Measurements from ENCODE around the gene MUC13. TPM values are rescaled to one million over a fixed set of nuclear protein-coding genes. Genes with fewer than 3 reads are reported as not detected.

Gene MUC13
- total and polyA plus RNA-seq, 2 experiments from 2014 or later = 84.4 to 297 TPM

GRCh38 chr3:124978627-124979026 lies 44.1 kb upstream of the MUC13 start:
- Histone ChIP-seq H3K27ac (no peak overlapping the region), H3K9me2 (replicated peaks; ENCODE audit: insufficient read depth) (no peaks in the 10 kb centered on the region), H3K79me2 (no peaks in the 10 kb centered on the region), H4K20me1 (ENCODE audit: insufficient read depth, poor library complexity, severe bottlenecking) (no peaks in the 10 kb centered on the region), H3K27me3 (no peaks in the 10 kb centered on the region), H2AFZ (no peak overlapping the region), H3K9me3 (ENCODE audit: low read depth) (no peaks in the 10 kb centered on the region), H3K4me3 (no peak overlapping the region), H3K4me2 (no peak overlapping the region), H3K36me3 (replicated peaks; ENCODE audit: insufficient read depth, low read depth) (no peaks in the 10 kb centered on the region), H3K4me1 (ENCODE audit: insufficient read depth) (peaks cover 7% of the 10 kb centered on the region)
- DNase-seq (ENCODE audit: low spot score) = no peak
- WGBS (ENCODE audit: low lambda C conversion rate, missing lambda C conversion rate) = 98% methylated on average over 7 of the region's 7 CpGs
- TF ChIP-seq CTCF (IDR thresholded peaks at IDR 0.05; ENCODE audit: poor library complexity) = no peak
- TF ChIP-seq EZH2 (IDR thresholded peaks at IDR 0.05; ENCODE audit: borderline replicate concordance) = no peak
- TF ChIP-seq EZH2phosphoT487 (IDR thresholded peaks at IDR 0.05; ENCODE audit: low read depth, severe bottlenecking, unreplicated experiment) = no peak

GRCh38 chr3:124976383-124976782 lies 41.8 kb upstream of the MUC13 start:
- TF ChIP-seq EZH2phosphoT487 (IDR thresholded peaks at IDR 0.05; ENCODE audit: low read depth, severe bottlenecking, unreplicated experiment) (no peak), CTCF (IDR thresholded peaks at IDR 0.05; ENCODE audit: poor library complexity) (no peak), EZH2 (IDR thresholded peaks at IDR 0.05; ENCODE audit: borderline replicate concordance) (no peak)
- peaks cover 18% of the 10 kb centered on the region for H3K4me1 ChIP-seq (ENCODE audit: insufficient read depth)
- no peaks in the 10 kb centered on the region for H3K27me3 ChIP-seq
- WGBS (ENCODE audit: low lambda C conversion rate, missing lambda C conversion rate) = 94% methylated on average over 6 of the region's 6 CpGs
- H3K27ac ChIP-seq = no peak overlapping the region
- H4K20me1 ChIP-seq (ENCODE audit: insufficient read depth, poor library complexity, severe bottlenecking) = no peaks in the 10 kb centered on the region
- no peak for DNase-seq (ENCODE audit: low spot score)
- H3K4me2 ChIP-seq = no peak overlapping the region
- H3K79me2 ChIP-seq = no peaks in the 10 kb centered on the region
- no peaks in the 10 kb centered on the region for H3K9me3 ChIP-seq (ENCODE audit: low read depth)
- no peaks in the 10 kb centered on the region for H3K9me2 ChIP-seq (replicated peaks; ENCODE audit: insufficient read depth)
- H2AFZ ChIP-seq = no peak overlapping the region
- H3K36me3 ChIP-seq (replicated peaks; ENCODE audit: insufficient read depth, low read depth) = no peaks in the 10 kb centered on the region
- no peak overlapping the region for H3K4me3 ChIP-seq

GRCh38 chr3:124974691-124975090 lies 40.1 kb upstream of the MUC13 start:
- no peaks in the 10 kb centered on the region for H3K79me2 ChIP-seq
- H3K9me2 ChIP-seq (replicated peaks; ENCODE audit: insufficient read depth) = no peaks in the 10 kb centered on the region
- H3K36me3 ChIP-seq (replicated peaks; ENCODE audit: insufficient read depth, low read depth) = no peaks in the 10 kb centered on the region
- WGBS (ENCODE audit: low lambda C conversion rate, missing lambda C conversion rate) = 95% methylated on average over 2 of the region's 2 CpGs
- H3K4me3 ChIP-seq = no peak overlapping the region
- no peak overlapping the region for H3K4me2 ChIP-seq
- no peaks in the 10 kb centered on the region for H3K27me3 ChIP-seq
- DNase-seq (ENCODE audit: low spot score) = peak; percentile 33
- peak overlapping the region; percentile 96 for H3K27ac ChIP-seq
- H3K9me3 ChIP-seq (ENCODE audit: low read depth) = no peaks in the 10 kb centered on the region
- TF ChIP-seq EZH2 (IDR thresholded peaks at IDR 0.05; ENCODE audit: borderline replicate concordance) = no peak
- TF ChIP-seq EZH2phosphoT487 (IDR thresholded peaks at IDR 0.05; ENCODE audit: low read depth, severe bottlenecking, unreplicated experiment) = no peak
- no peak for TF ChIP-seq CTCF (IDR thresholded peaks at IDR 0.05; ENCODE audit: poor library complexity)
- no peaks in the 10 kb centered on the region for H4K20me1 ChIP-seq (ENCODE audit: insufficient read depth, poor library complexity, severe bottlenecking)
- H3K4me1 ChIP-seq (ENCODE audit: insufficient read depth) = peaks cover 20% of the 10 kb centered on the region
- H2AFZ ChIP-seq = no peak overlapping the region

- Histone ChIP-seq H3K4me2 (no peak overlapping the region), H3K4me3 (no peak overlapping the region), H3K79me2 (no peaks in the 10 kb centered on the region), H3K4me1 (ENCODE audit: insufficient read depth) (peaks cover 20% of the 10 kb centered on the region), H3K27ac (peak overlapping the region; percentile 96), H3K36me3 (replicated peaks; ENCODE audit: insufficient read depth, low read depth) (no peaks in the 10 kb centered on the region), H3K27me3 (no peaks in the 10 kb centered on the region), H3K9me3 (ENCODE audit: low read depth) (no peaks in the 10 kb centered on the region), H4K20me1 (ENCODE audit: insufficient read depth, poor library complexity, severe bottlenecking) (no peaks in the 10 kb centered on the region), H3K9me2 (replicated peaks; ENCODE audit: insufficient read depth) (no peaks in the 10 kb centered on the region), H2AFZ (no peak overlapping the region)
- no peak for DNase-seq (ENCODE audit: low spot score)
- TF ChIP-seq CTCF (IDR thresholded peaks at IDR 0.05; ENCODE audit: poor library complexity) (no peak), EZH2phosphoT487 (IDR thresholded peaks at IDR 0.05; ENCODE audit: low read depth, severe bottlenecking, unreplicated experiment) (no peak), EZH2 (IDR thresholded peaks at IDR 0.05; ENCODE audit: borderline replicate concordance) (no peak)
Measured at GRCh38 chr3:124973290-124973689, 38.7 kb upstream of the MUC13 start.

Measured in hepatocyte (in vitro differentiated cells).